K562 (cell line): ENCODE results near the gene GDF11. TPM values are rescaled to one million over a fixed set of nuclear protein-coding genes. Genes with fewer than 3 reads are reported as not detected.

ENCODE experiments used
- ATAC-seq: fragments of 200-7000 bp; cut with Tn5 transposase; 3 replicates; pipeline ENCODE4 v1.9.1; 2020; ENCODE audit warnings: moderate library complexity
- BruUV-seq: library from RNA; stranded (reverse); fragments of 400-500 nt; replicated peaks from 2 replicates; lab custom pipeline; 2021; lab: Mats Ljungman, UMichigan
- CTCF ChIA-PET: fragments of 300-600 bp; formaldehyde crosslinking; extraction: SDS; loops from one replicate; lab custom pipeline; 2021; ENCODE audit warnings: low intra/inter-chr PET ratio; lab: Yijun Ruan, JAX
- POLR2A ChIA-PET: fragments of 300-600, 350-650 bp; sonication (Branson Sonifier 250); formaldehyde crosslinking; extraction: SDS; loops from one replicate; lab custom pipeline; 2021; ENCODE audit warnings: antibody characterized with exemption, inconsistent platforms; lab: Yijun Ruan, JAX
- DNase-seq, 4 experiments: peaks; one replicate each; pipeline versions ENCODE4 v3.0.0 to v3.0.0-alpha.2; 2011 to 2018; ENCODE audit warnings: low spot score in 3 of 4, mixed read lengths in 3 of 4; ENCODE audit errors: extremely low read depth in 1 of 4
- FAIRE-seq: peaks from 2 replicates; lab custom pipeline; 2011; peaks lifted over from hg19 to GRCh38; lab: Jason Lieb, UNC
- H2AFZ ChIP-seq: 2 replicates; pipeline ENCODE4 v1.6.0; 2011; ENCODE audit warnings: low read depth, low read length, control low read depth, inconsistent platforms
- H3K27ac ChIP-seq: fragments of 200-600 bp; 3 replicates; pipeline ENCODE4 v1.8.0; 2011; ENCODE audit warnings: low read depth, mild to moderate bottlenecking, control low read depth, inconsistent platforms, low read length, moderate library complexity, mixed read lengths; ENCODE audit errors: extremely low read depth
- H3K27me3 ChIP-seq, 2 experiments: fragments of 300-600 bp in 1 of 2; 2 replicates in 1 of 2; 3 replicates in 1 of 2; pipeline versions ENCODE4 v1.6.0 to v1.8.0; 2011; ENCODE audit warnings: inconsistent platforms in 2 of 2, low read length in 2 of 2, mild to moderate bottlenecking in 1 of 2, mixed read lengths in 1 of 2, moderate library complexity in 1 of 2; ENCODE audit not compliant: control insufficient read depth in 2 of 2, insufficient read depth in 2 of 2
- H3K36me3 ChIP-seq: fragments of 300-600 bp; 3 replicates; pipeline ENCODE4 v1.8.0; 2011; ENCODE audit warnings: mild to moderate bottlenecking, low read length, inconsistent platforms; ENCODE audit not compliant: control insufficient read depth, insufficient read depth
- H3K4me1 ChIP-seq, 2 experiments: fragments of 200-600 bp in 1 of 2; replicated peaks in 1 of 2; 2 replicates in 1 of 2; 3 replicates in 1 of 2; pipeline versions ENCODE4 v1.5.1 to v1.8.0; 2011; ENCODE audit warnings: inconsistent platforms in 2 of 2, low read length in 2 of 2, mild to moderate bottlenecking in 1 of 2, mixed read lengths in 1 of 2, moderate library complexity in 1 of 2; ENCODE audit not compliant: control insufficient read depth in 2 of 2, insufficient read depth in 2 of 2
- H3K4me2 ChIP-seq: 2 replicates; pipeline ENCODE4 v1.6.1; 2011; ENCODE audit warnings: low read length, control low read depth, inconsistent platforms, mixed read lengths; ENCODE audit not compliant: insufficient read depth
- H3K4me3 ChIP-seq: fragments of 200-600 bp; sonication (generic), shearing (Covaris generic); 2 replicates; pipeline ENCODE4 v1.5.1; 2016; ENCODE audit warnings: control low read depth, inconsistent platforms
- H3K79me2 ChIP-seq: fragments of 200-600 bp; 3 replicates; pipeline ENCODE4 v1.8.0; 2011; ENCODE audit warnings: low read length, inconsistent platforms; ENCODE audit not compliant: control insufficient read depth, insufficient read depth
- H3K9ac ChIP-seq, 2 experiments: 2 replicates each; pipeline versions ENCODE4 v1.6.0 to v1.6.1; 2011; ENCODE audit warnings: low read depth in 2 of 2, low read length in 2 of 2, control low read depth in 1 of 2, inconsistent platforms in 1 of 2, mild to moderate bottlenecking in 1 of 2, mixed read lengths in 1 of 2; ENCODE audit not compliant: insufficient read depth in 1 of 2
- H3K9me1 ChIP-seq: one replicate; pipeline ENCODE4 v1.6.0; 2011; ENCODE audit warnings: inconsistent platforms, mild to moderate bottlenecking, low read length, moderate library complexity; ENCODE audit not compliant: control insufficient read depth, insufficient read depth
- H3K9me3 ChIP-seq: replicated peaks from 2 replicates; pipeline ENCODE4 v1.5.1; 2011; ENCODE audit warnings: low read depth, low read length, inconsistent platforms; ENCODE audit not compliant: control insufficient read depth, insufficient read depth
- H4K20me1 ChIP-seq: replicated peaks from 2 replicates; pipeline ENCODE4 v1.6.1; 2011; ENCODE audit warnings: low read length, inconsistent platforms, mixed read lengths; ENCODE audit not compliant: control insufficient read depth, insufficient read depth
- ARID3A ChIP-seq: IDR thresholded peaks from 2 replicates; pipeline ENCODE4 v1.6.1; 2012; ENCODE audit warnings: low read depth, low read length, improper control_type of control experiment, borderline replicate concordance
- CTCFL ChIP-seq: IDR thresholded peaks from 2 replicates; pipeline ENCODE4 v1.6.1; 2011; ENCODE audit warnings: borderline replicate concordance, low read depth, mild to moderate bottlenecking, moderate library complexity, low read length; ENCODE audit not compliant: insufficient read depth, poor library complexity, severe bottlenecking
- FUS ChIP-seq: fragments of 200-400 bp; formaldehyde crosslinking; optimal IDR thresholded peaks from 2 replicates; pipeline ENCODE3; 2017; ENCODE audit warnings: low read depth, low read length
- MNT ChIP-seq, 2 experiments: fragments of 450-650 bp; conservative IDR thresholded peaks; 2 replicates each; pipeline ENCODE4 v1.6.1; 2017; ENCODE audit warnings: mild to moderate bottlenecking in 2 of 2, moderate library complexity in 2 of 2
- MTA2 ChIP-seq: fragments of 450-650 bp; IDR thresholded peaks from 2 replicates; pipeline ENCODE4 v1.6.1; 2016; ENCODE audit warnings: low read depth
- NCOA1 ChIP-seq: fragments of 450-650 bp; IDR thresholded peaks from 2 replicates; pipeline ENCODE4 v1.6.1; 2016; ENCODE audit warnings: low read depth
- RERE ChIP-seq: sonication (generic); formaldehyde crosslinking; IDR thresholded peaks from 2 replicates; pipeline ENCODE4 v1.8.0; 2023; ENCODE audit warnings: missing genetic modification reagents, mild to moderate bottlenecking, borderline replicate concordance
- RFX1 ChIP-seq: fragments of 450-650 bp; IDR thresholded peaks from 2 replicates; pipeline ENCODE4 v1.6.1; 2016; ENCODE audit warnings: mild to moderate bottlenecking, moderate library complexity
- TCF3 ChIP-seq: sonication (generic); formaldehyde crosslinking; IDR thresholded peaks from 2 replicates; pipeline ENCODE4 v1.4.0; 2020; ENCODE audit warnings: mild to moderate bottlenecking, missing genetic modification reagents
- WGBS: fragments of 100-300 bp; shearing (Covaris generic); methylation state at CpG from one replicate; pipeline ENCODE4 v1.1.6; 2016; ENCODE audit warnings: low coverage, mixed read lengths; ENCODE audit not compliant: insufficient coverage; ENCODE audit errors: missing lambda C conversion rate; 5-methylcytosine and 5-hydroxymethylcytosine counted together
- in situ Hi-C: fragments of 300-500 bp; cut with MboI; formaldehyde crosslinking; loops from 4 replicates; pipeline ENCODE4 v1.15.0; 2018; ENCODE audit warnings: inconsistent platforms, mixed read lengths
- intact Hi-C: fragments of 100-400 bp; cut with micrococcal nuclease; formaldehyde crosslinking; loops from 2 replicates; pipeline ENCODE4 v1.14.2; 2022
- polyA plus RNA-seq, 8 experiments: library from polyadenylated mRNA; depleted of rRNA in 4 of 8; stranded (reverse) in 5 of 8; unstranded in 3 of 8; fragments of >200 nt; fragmentation: Nextera tagmentation in 2 of 8; fragmentation: Illumina TruSeq in 1 of 8; extraction: Ambion mirVana in 2 of 8; extraction: Trizol in 1 of 8; gene quantifications; 2 replicates each; pipeline versions ENCODE4 v1.2.1 to v1.2.3, GENCODE V29; 2011 to 2014; ENCODE audit warnings: inconsistent platforms in 1 of 8, missing spikeins in 1 of 8
- total RNA-seq, 7 experiments: library from RNA; depleted of rRNA in 6 of 7; stranded (reverse); fragments of >200 nt in 6 of 7; fragmentation: Illumina TruSeq in 2 of 7; extraction: Trizol in 2 of 7; gene quantifications; 2 replicates each; pipeline versions ENCODE4 v1.2.1 to v1.2.3, GENCODE V29; 2011 to 2021; ENCODE audit warnings: low replicate concordance in 1 of 7

The GDF11 gene
- total and polyA plus RNA-seq, 9 of the 15 experiments (the other 6 are each of a cell fraction or from before 2014, with no cell fraction given) = 1.4 to 15.7 (median 4.8) TPM

- in situ Hi-C loops = no loop called here
- 0 out of 2 replicates have a peak, but pooled peaks have one; percentile 1 for TF ChIP-seq NCOA1
- no peak for TF ChIP-seq CTCFL
- TF ChIP-seq ARID3A = no peak
- TF ChIP-seq TCF3 = no peak; the same call in 1 of the 2 replicates
- TF ChIP-seq RFX1 = no peak
- TF ChIP-seq MTA2 = no peak
- no peak for TF ChIP-seq RERE (CRISPR knock-in tag)
- no peak for TF ChIP-seq FUS
- peak in 1 of 2 experiments; percentile 5; a peak in 1 of 4 replicates for TF ChIP-seq MNT (conservative IDR thresholded peaks at IDR 0.05)
These were observed 14.6 kb upstream of the GDF11 start for GRCh38 chr12:55728186-55728938.

More at GRCh38 chr12:55728186-55728938, 14.6 kb upstream of the GDF11 start:
- no peaks in the 10 kb centered on the region for H3K9me1 ChIP-seq
- peak overlapping the region; percentile 97 for H3K27ac ChIP-seq
- ChIA-PET POLR2A (interaction anchor here (1.0 to 1.9 kb wide), 4 partner anchors 10 to 255 kb away, joined by 3 to 25 read pairs (median 7); partner anchors contain the start of gene BLOC1S1), CTCF (no interaction called here)
- intact Hi-C loops = loop anchor here (1.0 kb wide), 1 partner anchor 12 kb away; the partner anchor contains the start of gene BLOC1S1
- 1% methylated on average over 16 of the region's 61 CpGs for WGBS
- peaks cover 39% of the 10 kb centered on the region for H3K36me3 ChIP-seq
- H3K4me1 ChIP-seq = peaks cover 22 to 46% of the 10 kb centered on the region in 2 experiments; a peak in 4 of 5 replicates
- peak overlapping the region; percentile 94 to 97 for H3K9ac ChIP-seq
- H4K20me1 ChIP-seq = peaks cover 22% of the 10 kb centered on the region; the same call in 1 of the 2 replicates
- no peaks in the 10 kb centered on the region for H3K27me3 ChIP-seq
- DNase-seq (peak; percentile 63 to 75 (median 70)), ATAC-seq (peak; percentile 56), FAIRE-seq (no peak)
- peak overlapping the region; percentile 75 for H2AFZ ChIP-seq
- peak overlapping the region; percentile 69 for H3K4me3 ChIP-seq
- H3K4me2 ChIP-seq = peak overlapping the region; percentile 95
- H3K9me3 ChIP-seq = no peaks in the 10 kb centered on the region
- peaks cover 28% of the 10 kb centered on the region for H3K79me2 ChIP-seq
- BruUV-seq = no TSS peak
